GM12878 (cell line): ENCODE results near the gene RPUSD3. TPM values are rescaled to one million over a fixed set of nuclear protein-coding genes. Genes with fewer than 3 reads are reported as not detected.

Experiments
- ASH2L ChIP-seq: fragments of 300-600, 200-600 bp; sonication (generic); IDR thresholded peaks from 2 replicates; pipeline ENCODE4 v1.6.1; 2017; ENCODE audit warnings: low read depth, mild to moderate bottlenecking, borderline replicate concordance
- CBX5 ChIP-seq: sonication (generic); IDR thresholded peaks from 2 replicates; pipeline ENCODE4 v1.6.1; 2016; ENCODE audit warnings: low read depth, moderate library complexity, mild to moderate bottlenecking, inconsistent platforms
- EGR1 ChIP-seq, 2 experiments: IDR thresholded peaks; 1 replicate in 1 of 2; 2 replicates in 1 of 2; pipeline ENCODE4 v1.6.1; 2011 to 2012; ENCODE audit warnings: low read depth in 2 of 2, low read length in 2 of 2, borderline replicate concordance in 1 of 2, mild to moderate bottlenecking in 1 of 2, moderate library complexity in 1 of 2
- EZH2 ChIP-seq: IDR thresholded peaks from 2 replicates; pipeline ENCODE4 v1.6.1; 2012; ENCODE audit warnings: low read depth, mild to moderate bottlenecking, control low read depth, inconsistent platforms, low read length, borderline replicate concordance; ENCODE audit not compliant: control insufficient read depth
- FOXM1 ChIP-seq: IDR thresholded peaks from 2 replicates; pipeline ENCODE4 v1.6.1; 2012; ENCODE audit warnings: low read depth, mild to moderate bottlenecking, inconsistent platforms, low read length, moderate library complexity
- GATAD2B ChIP-seq: fragments of 450-650 bp; conservative IDR thresholded peaks from 2 replicates; pipeline ENCODE4 v1.6.1; 2017; ENCODE audit warnings: low read depth, mild to moderate bottlenecking, moderate library complexity
- HDAC2 ChIP-seq: fragments of 200-600 bp; sonication (generic); IDR thresholded peaks from 2 replicates; pipeline ENCODE4 v1.6.1; 2017
- JUNB ChIP-seq: IDR thresholded peaks from 2 replicates; pipeline ENCODE4 v1.6.1; 2016; ENCODE audit warnings: antibody characterized with exemption, mild to moderate bottlenecking
- KAT2A ChIP-seq: conservative IDR thresholded peaks from 2 replicates; pipeline ENCODE4 v1.6.1; 2011; ENCODE audit warnings: low read depth, low read length; ENCODE audit not compliant: control insufficient read depth
- MAX ChIP-seq: IDR thresholded peaks from 2 replicates; pipeline ENCODE4 v1.6.1; 2012; ENCODE audit warnings: low read depth, low read length, improper control_type of control experiment
- MTA2 ChIP-seq: fragments of 450-650 bp; IDR thresholded peaks from 2 replicates; pipeline ENCODE4 v1.6.1; 2016; ENCODE audit warnings: low read depth, mild to moderate bottlenecking, moderate library complexity
- MXI1 ChIP-seq: fragments of 150-350 bp; IDR thresholded peaks from 2 replicates; pipeline ENCODE4 v1.6.1; 2011; ENCODE audit warnings: low read depth, mild to moderate bottlenecking, inconsistent platforms, low read length, improper control_type of control experiment
- NBN ChIP-seq: fragments of 450-650 bp; IDR thresholded peaks from 2 replicates; pipeline ENCODE4 v1.6.1; 2016
- NFYB ChIP-seq: IDR thresholded peaks from 2 replicates; pipeline ENCODE4 v1.6.1; 2011; ENCODE audit warnings: low read depth, mild to moderate bottlenecking, low read length, improper control_type of control experiment, moderate library complexity; ENCODE audit not compliant: insufficient read depth
- PAX8 ChIP-seq: fragments of 450-650 bp; IDR thresholded peaks from 2 replicates; pipeline ENCODE4 v1.6.1; 2017; ENCODE audit warnings: mild to moderate bottlenecking, moderate library complexity
- RB1 ChIP-seq: fragments of 450-650 bp; formaldehyde crosslinking; IDR thresholded peaks from 2 replicates; pipeline ENCODE4 v1.6.1; 2017; ENCODE audit warnings: mild to moderate bottlenecking, borderline replicate concordance
- RCOR1 ChIP-seq: conservative IDR thresholded peaks from 2 replicates; pipeline ENCODE4 v1.6.1; 2012; ENCODE audit warnings: low read depth, low read length, improper control_type of control experiment
- SIN3A ChIP-seq: IDR thresholded peaks from 2 replicates; pipeline ENCODE4 v1.6.1; 2012; ENCODE audit warnings: low read depth, low read length, improper control_type of control experiment
- SMAD1 ChIP-seq: fragments of 450-650 bp; IDR thresholded peaks from 2 replicates; pipeline ENCODE4 v1.6.1; 2018; ENCODE audit warnings: mild to moderate bottlenecking, low read depth; ENCODE audit not compliant: partially characterized antibody
- STAT1 ChIP-seq: fragments of 450-650 bp; conservative IDR thresholded peaks from 2 replicates; pipeline ENCODE4 v1.6.1; 2014; ENCODE audit warnings: antibody characterized with exemption, mild to moderate bottlenecking
- SUPT20H ChIP-seq: IDR thresholded peaks from 2 replicates; pipeline ENCODE4 v1.6.1; 2011; ENCODE audit warnings: low read depth, mild to moderate bottlenecking, low read length, moderate library complexity, borderline replicate concordance; ENCODE audit not compliant: control insufficient read depth
- YBX1 ChIP-seq: fragments of 450-650 bp; IDR thresholded peaks from 2 replicates; pipeline ENCODE4 v1.6.1; 2016; ENCODE audit warnings: antibody characterized with exemption
- ZBTB33 ChIP-seq: fragments of 450-650 bp; IDR thresholded peaks from 2 replicates; pipeline ENCODE4 v1.6.1; 2017; ENCODE audit warnings: mild to moderate bottlenecking
- ZNF207 ChIP-seq: fragments of 450-650 bp; IDR thresholded peaks from 2 replicates; pipeline ENCODE4 v1.6.1; 2014; ENCODE audit warnings: antibody characterized with exemption, mild to moderate bottlenecking, borderline replicate concordance
- polyA plus RNA-seq, 11 experiments: library from polyadenylated mRNA; depleted of rRNA in 4 of 11; unstranded in 6 of 11; stranded (reverse) in 5 of 11; fragments of >200 nt; fragmentation: Nextera tagmentation in 4 of 11; fragmentation: Illumina TruSeq in 1 of 11; extraction: Ambion mirVana in 4 of 11; extraction: Trizol in 1 of 11; gene quantifications; 1 replicate in 1 of 11; 2 replicates in 10 of 11; pipeline versions ENCODE4 v1.2.1 to v1.2.3, GENCODE V29; 2011 to 2016; ENCODE audit warnings: inconsistent platforms in 2 of 11, missing spikeins in 2 of 11, low read depth in 1 of 11
- total RNA-seq, 4 experiments: library from RNA; depleted of rRNA in 3 of 4; stranded (reverse); fragments of >200 nt in 3 of 4; fragmentation: Illumina TruSeq in 1 of 4; extraction: Trizol in 1 of 4; gene quantifications; 2 replicates each; pipeline versions ENCODE4 v1.2.1 to v1.2.3, GENCODE V29; 2013 to 2021
- TF ChIP-seq, protein P1 (sequence below): fragments of 150-350 bp; IDR thresholded peaks from 2 replicates; pipeline ENCODE4 v1.6.1; 2014; ENCODE audit warnings: mild to moderate bottlenecking, low read depth, low read length
- TF ChIP-seq, protein P2 (sequence below): fragments of 450-650 bp; IDR thresholded peaks from 2 replicates; pipeline ENCODE4 v1.6.1; 2018; ENCODE audit warnings: mild to moderate bottlenecking, low read depth, moderate library complexity; ENCODE audit not compliant: partially characterized antibody

RPUSD3 gene
- total and polyA plus RNA-seq, 10 of the 15 experiments (the other 5 are each of a cell fraction or from before 2014, with no cell fraction given), result 6.4 to 72.9 (median 41.8) TPM

DNA sequence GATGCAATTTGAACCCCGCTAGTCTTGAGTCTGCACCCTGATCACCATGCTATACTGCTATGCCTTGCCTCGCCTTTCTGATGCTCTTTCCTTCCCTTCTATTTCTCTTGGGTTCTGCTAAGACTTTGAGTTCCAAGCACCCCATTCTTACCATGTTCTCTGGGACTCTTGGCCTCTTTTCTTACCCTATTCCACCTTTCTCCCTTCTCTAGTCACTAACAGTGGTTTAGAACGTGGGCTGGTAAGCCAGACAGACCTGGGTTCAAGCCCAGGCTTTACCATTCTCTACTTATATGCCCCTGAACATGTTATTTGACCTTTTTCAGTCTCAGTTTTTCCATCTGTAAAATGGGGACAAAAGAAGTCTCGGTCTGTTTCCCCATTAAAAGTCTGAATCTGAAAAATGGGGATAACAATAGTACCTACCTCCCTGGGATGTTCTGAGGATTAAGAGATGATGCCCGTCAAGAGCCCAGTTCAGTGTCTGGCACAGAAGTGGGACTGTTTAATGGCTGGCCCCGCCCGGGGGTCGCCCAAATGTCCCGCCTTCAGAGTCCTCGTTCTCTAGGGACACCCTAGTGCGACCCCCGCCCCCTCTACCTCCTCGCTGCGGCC lies 51.9 kb downstream of the RPUSD3 start (continued):
- TF ChIP-seq, protein P1, sequence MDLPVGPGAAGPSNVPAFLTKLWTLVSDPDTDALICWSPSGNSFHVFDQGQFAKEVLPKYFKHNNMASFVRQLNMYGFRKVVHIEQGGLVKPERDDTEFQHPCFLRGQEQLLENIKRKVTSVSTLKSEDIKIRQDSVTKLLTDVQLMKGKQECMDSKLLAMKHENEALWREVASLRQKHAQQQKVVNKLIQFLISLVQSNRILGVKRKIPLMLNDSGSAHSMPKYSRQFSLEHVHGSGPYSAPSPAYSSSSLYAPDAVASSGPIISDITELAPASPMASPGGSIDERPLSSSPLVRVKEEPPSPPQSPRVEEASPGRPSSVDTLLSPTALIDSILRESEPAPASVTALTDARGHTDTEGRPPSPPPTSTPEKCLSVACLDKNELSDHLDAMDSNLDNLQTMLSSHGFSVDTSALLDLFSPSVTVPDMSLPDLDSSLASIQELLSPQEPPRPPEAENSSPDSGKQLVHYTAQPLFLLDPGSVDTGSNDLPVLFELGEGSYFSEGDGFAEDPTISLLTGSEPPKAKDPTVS, result no peak
- TF ChIP-seq ZBTB33 (no peak), GATAD2B (peak; percentile 72; the same call in 1 of the 2 replicates), RCOR1 (0 out of 2 replicates have a peak, but pooled peaks have one; percentile 45), MAX (no peak), YBX1 (no peak), MXI1 (no peak), STAT1 (no peak), ZNF207 (no peak), PAX8 (no peak), NBN (peak; percentile 0; the same call in 1 of the 2 replicates), FOXM1 (0 out of 2 replicates have a peak, but pooled peaks have one; percentile 7), KAT2A (no peak), EZH2 (no peak), NFYB (no peak), EGR1 (IDR thresholded peaks at IDR 0.05; ENCODE audit: borderline replicate concordance in 1 of 2, low read depth in 2 of 2, low read length in 2 of 2) (no peak), SUPT20H (no peak), RB1 (peak; percentile 35; the same call in 1 of the 2 replicates), MTA2 (no peak), SIN3A (no peak), ASH2L (no peak), JUNB (no peak), SMAD1 (peak; percentile 56), HDAC2 (0 out of 2 replicates have a peak, but pooled peaks have one; percentile 50), CBX5 (no peak)
- TF ChIP-seq, protein P2, sequence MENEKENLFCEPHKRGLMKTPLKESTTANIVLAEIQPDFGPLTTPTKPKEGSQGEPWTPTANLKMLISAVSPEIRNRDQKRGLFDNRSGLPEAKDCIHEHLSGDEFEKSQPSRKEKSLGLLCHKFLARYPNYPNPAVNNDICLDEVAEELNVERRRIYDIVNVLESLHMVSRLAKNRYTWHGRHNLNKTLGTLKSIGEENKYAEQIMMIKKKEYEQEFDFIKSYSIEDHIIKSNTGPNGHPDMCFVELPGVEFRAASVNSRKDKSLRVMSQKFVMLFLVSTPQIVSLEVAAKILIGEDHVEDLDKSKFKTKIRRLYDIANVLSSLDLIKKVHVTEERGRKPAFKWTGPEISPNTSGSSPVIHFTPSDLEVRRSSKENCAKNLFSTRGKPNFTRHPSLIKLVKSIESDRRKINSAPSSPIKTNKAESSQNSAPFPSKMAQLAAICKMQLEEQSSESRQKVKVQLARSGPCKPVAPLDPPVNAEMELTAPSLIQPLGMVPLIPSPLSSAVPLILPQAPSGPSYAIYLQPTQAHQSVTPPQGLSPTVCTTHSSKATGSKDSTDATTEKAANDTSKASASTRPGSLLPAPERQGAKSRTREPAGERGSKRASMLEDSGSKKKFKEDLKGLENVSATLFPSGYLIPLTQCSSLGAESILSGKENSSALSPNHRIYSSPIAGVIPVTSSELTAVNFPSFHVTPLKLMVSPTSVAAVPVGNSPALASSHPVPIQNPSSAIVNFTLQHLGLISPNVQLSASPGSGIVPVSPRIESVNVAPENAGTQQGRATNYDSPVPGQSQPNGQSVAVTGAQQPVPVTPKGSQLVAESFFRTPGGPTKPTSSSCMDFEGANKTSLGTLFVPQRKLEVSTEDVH, result no peak
